SHP77 (cell line): ENCODE measurements around the gene AQP10.
"Not testable (repeated sequence)": the region's sequence is repeated elsewhere in the genome, so short reads cannot be mapped to it uniquely, and the experiment has no call there.

ENCODE experiments used
- DNase-seq, 2 experiments: peaks; one replicate each; lab custom pipeline; 2025; lab: John Stamatoyannopoulos, UW

AQP10 gene, protein sequence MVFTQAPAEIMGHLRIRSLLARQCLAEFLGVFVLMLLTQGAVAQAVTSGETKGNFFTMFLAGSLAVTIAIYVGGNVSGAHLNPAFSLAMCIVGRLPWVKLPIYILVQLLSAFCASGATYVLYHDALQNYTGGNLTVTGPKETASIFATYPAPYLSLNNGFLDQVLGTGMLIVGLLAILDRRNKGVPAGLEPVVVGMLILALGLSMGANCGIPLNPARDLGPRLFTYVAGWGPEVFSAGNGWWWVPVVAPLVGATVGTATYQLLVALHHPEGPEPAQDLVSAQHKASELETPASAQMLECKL

DNA sequence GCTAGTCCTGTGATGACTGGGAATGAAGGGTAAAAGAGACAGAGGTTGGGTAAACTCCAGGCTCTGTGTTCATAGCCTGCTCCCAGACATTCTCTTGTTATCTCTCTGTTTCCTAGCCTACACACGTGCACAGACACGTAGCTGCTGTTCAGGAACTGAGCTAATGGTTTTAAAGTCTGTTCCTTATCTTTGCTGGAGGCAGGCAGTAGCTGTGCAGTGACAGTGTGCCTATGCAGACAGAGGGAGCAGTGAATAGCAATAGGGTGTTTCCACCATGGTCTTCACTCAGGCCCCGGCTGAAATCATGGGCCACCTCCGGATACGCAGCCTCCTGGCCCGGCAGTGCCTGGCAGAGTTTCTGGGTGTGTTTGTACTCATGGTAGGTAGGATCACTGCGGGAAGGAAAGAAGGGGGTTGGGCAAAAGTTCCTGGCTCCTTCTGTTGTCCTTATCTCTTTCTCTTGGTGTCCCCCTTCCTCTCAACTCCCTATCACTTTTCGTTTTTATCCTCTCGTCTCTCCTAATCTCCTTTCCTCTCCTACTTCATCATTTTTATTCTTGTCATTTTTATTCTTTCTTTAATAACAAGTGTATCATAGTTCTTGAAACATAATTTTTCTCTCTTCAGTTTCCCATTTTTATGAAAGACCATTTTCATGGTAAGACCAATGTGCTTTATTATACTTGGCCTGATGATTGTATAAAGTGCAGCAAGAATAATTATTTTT, at the start of gene AQP10:
TSS of gene AQP10 (plus strand) at position 212 of the 727 bp plus-strand sequence. CDS start at position 275, 63 bp downstream.
- no peak for DNase-seq

DNA sequence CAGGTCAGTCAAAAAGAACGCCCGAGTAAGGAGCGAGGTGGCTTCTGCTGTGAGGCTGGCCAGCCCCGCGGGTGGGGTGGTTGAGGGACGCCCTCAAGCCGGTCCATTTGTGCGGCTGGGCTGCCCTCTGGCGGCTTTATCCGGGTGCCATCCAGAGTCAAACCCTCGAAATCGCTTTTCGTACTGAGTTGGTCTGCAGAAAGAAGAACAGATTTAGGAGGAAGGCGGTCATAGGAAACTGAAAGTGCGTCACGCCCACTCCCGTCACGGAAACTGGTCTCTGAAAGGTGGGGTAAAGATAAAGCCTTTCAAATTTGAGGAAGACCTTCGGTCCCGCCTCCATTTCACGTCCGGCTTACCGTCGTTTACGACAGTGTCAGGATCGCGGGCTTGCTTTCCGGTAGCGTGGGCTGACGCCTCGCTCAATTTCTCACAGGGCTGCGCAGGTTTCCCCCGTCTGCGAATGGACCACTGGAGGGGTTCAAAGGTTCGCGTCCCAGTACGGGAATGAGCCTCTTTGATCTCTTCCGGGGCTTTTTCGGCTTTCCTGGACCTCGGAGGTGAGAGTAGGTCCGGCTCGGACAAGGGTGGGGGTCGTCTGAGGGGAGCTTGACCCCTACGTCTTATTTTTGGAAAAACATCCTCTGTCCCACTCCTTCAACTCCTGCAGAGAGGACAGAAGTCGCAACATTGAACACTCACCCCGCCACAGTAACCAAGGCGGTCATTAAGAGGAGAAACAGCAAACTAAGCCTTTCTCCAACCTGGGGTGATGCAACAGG, 48.5 kb upstream of the AQP10 start, which contains the start of gene HAX1:
TSS of gene HAX1 (plus strand) at position 413 of the 782 bp plus-strand sequence. CDS start at position 508, 95 bp downstream.
- DNase-seq: peak; percentile 98 to 99

DNA sequence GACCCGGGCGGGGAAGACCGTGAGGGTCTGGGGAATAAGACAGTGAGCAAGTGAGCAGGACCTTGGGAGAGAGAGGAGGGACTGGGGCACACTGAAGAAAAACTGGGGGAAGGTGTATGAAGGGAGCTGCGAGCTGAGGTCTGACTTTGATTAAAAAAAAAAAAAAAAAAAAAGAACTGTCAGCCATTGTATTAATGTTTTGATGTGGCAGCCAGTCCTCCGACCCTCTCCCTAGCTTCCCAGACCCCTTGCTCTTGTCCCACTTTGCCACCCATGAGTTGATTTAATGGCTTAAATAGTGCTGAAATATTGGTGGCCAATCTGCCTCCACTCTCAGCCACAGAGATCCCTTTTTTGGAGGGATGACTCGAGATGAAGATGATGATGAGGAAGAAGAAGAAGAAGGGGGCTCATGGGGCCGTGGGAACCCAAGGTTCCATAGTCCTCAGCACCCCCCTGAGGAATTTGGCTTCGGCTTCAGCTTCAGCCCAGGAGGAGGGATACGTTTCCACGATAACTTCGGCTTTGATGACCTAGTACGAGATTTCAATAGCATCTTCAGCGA, 47.8 kb upstream of the AQP10 start:
- DNase-seq: no peak

DNA sequence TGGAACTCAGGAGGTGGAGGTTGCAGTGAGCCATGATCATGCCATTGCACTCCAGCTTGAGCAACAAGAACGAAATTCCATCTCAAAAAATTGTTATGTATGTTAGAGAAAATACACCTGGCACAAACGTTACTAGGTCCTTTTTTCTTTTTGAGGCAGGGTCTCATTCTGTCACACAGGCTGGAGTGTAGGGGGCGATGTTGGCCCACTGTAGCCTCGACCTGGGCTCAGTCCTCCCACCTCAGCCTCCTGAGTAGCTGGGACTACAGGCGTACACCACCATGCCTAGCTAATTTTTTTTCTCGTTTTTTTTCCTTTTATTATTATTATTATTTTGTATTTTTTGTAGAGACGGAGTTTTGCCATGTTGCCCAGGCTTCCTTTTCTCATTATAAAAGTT, 44.1 kb upstream of the AQP10 start:
- peak; percentile 18 to 23 for DNase-seq

DNA sequence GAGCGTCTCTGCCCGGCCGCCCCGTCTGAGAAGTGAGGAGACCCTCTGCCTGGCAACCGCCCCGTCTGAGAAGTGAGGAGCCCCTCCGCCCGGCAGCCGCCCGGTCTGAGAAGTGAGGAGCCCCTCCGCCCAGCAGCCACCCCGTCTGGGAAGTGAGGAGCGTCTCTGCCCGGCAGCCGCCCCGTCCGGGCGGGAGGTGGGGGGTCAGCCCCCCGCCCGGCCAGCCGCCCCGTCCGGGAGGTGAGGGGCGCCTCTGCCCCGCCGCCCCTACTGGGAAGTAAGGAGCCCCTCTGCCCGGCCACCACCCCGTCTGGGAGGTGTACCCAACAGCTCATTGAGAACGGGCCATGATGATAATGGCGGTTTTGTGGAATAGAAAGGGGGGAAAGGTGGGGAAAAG, 33.3 kb upstream of the AQP10 start:
- DNase-seq: not testable (repeated sequence)

DNA sequence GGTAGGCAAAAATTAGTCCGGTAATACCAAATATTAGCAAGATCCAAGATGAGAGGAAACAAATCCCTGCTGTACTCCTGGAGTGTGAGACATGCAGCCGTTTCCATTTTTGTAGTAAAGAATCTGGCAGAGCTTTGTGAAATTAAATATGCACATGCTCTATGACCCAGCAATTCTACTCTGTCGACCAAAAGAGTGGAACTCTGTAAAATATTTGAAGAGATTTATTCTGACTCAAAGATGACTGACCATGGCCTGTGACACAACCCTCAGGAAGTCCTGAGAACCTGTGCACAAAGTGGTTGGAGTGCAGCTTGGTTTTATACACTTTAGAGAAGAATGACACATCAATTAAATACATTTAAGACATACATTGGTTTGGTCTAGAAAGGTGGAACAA, 32.2 kb upstream of the AQP10 start:
- DNase-seq: no peak

DNA sequence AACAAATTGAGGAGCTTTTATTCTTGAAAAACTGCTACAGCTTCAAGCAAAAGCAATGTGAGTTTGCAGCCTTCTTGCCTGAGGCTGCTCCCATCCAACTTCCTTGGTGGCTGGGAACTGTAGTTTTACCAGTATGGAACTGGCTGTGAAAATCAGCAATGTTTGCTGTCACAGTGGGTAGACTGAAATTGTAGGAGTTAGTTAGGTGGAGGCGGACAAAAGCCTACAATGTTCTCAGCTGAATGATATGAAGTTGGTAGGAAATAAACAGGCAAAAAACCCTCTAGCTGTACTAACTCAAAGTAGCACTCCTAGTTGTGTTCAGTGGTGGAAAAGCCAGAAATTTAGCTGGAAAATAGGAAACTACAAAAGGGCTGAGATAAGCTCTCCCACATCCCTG, 30.0 kb upstream of the AQP10 start:
- no peak for DNase-seq

DNA sequence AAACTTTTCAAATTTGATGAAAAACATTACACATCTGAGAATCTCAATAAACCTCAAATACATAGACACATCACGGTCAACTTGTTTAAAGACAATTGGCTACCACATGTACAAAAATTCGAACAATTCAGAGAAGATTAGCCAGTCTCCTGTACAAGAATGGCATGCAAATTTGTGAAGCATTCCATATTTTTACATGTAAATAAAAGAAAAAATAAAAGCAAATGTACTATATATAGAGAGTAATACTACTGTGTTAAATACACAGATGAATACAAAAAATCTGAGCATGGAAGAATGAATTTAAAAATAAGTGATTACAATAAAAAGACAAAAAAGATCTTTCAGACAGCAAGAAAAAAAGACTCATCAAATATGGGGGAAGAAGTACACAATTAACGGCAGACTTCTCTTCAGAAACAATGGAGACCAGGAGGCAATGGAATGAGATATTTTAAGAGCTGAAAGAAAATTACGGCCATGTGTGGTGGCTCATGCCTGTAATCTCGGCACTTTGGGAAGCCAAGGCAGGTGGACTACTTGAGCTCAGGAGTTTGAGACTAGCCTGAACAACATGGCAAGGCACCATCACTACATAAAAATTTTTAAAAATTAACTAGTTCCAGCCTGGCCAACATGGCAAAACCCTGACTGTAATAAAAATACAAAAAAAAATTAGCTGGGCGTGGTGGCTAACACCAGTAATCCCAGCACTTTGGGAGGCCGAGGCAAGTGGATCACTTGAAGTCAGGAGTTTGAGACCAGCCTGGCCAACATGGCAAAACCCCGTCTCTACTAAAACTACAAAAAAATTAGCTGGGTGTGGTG, 25.3 kb upstream of the AQP10 start:
- no peak for DNase-seq

DNA sequence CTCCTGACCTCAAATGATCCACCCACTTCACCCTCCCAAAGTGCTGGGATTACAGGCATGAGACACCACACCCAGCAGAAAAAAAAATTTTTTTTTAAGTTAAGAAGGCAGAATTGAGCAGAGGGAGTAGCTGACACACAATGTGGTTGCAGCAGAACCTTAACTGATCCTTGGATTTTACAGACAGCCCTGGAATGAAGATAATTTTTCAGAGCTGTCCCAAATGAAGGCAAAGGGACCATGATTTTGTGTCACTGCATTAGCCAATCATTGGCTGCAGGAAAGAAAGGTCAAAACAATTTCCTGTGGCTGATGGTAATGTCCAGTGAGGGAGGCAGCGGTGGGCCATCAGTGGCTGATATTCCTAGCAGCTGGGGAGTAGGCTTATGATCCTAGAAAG, 19.3 kb upstream of the AQP10 start:
- DNase-seq: no peak

DNA sequence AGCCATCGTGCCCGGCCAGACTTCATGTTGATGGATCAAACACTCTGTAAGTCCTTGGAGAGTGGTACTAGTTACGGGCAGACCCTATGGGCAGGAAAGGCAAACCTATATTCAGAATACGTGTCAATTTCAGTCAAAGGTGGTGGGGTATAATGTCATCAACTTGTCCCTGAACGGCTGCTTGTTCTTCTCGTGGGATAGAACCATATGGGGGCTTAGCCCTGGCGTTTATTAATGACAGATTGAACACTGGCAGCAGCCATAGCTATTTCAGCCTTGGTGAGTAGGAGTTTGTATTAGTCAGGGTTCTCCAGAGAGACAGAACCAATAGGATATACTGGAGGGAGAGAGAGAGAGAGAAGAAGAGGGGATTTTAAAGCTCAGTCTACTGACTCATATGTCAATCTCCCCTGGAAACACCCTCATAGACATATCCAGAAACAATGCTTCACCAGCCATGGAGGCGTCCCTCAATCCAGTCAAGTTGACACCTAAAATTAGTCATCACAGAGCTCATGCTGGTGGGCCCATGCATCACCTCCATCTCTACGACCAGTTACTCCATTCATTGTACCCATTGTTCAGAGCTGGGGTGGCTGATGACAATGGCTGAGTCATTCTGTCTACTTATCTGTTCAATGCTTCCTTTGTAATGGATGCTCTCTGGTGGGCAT, 16.1 kb upstream of the AQP10 start:
- DNase-seq: no peak

DNA sequence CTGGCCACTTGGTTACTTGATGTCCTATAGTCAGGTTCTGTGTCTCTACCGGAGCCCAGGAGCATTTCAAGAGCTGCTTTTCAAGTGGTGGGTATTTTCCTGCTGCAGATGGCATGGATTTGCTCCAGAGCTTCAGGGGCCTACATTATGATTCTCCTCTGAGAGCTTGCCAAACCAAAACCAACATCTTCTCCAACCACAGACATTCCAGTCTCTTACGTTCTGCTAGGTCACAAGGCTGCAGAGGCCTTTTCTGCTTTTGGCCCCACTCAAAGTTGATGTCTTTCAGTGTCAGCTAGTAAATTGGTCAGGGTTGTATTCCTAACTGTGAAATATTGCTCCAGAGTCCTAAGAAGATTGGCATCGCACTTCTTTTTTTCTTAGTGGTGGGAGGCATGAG, 14.7 kb upstream of the AQP10 start:
- no peak for DNase-seq

DNA sequence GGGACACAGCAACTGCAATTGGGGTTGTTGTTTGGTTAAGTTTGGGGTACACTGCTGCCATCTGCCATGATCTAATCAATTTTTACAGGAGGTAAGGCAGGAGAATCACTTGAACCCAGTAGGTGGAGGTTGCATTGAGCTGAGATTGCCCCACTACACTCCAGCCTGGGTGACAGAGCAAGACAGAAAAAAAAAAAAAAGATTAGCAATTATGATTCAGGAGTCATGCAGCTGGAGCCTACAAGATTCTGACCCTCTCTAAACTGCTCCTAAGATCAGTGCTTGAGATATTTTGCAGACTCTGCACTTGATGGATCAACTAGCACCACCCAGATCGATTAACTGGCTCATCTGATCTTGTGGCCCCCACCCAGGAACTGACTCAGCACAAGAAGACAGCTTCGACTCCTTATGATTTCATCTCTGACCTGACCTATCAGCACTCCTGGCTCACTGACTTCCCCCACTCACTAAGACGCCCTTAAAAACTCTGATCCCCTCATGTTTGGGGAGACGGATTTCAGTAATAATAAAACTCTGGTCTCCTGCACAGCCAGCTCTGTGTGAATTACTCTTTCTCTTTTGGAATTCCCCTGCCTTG, 13.1 kb upstream of the AQP10 start:
- not testable (repeated sequence) for DNase-seq

DNA sequence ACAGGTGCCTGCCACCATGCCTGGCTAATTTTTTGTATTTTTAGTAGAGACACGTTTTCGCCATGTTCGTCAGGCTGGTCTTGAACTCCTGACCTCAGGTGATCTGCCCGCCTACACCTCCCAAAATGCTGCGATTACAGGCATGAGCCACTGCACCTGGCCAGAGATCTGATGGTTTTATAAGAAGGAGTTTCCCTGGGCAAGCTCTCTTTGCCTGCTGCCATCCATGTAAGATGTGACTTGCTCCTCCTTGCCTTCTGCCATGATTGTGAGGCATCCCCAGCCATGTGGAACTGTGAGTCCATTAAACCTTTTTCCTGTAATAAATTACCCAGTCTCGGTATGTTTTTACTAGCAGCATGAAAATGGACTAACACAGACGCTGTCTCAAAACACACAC, 11.8 kb upstream of the AQP10 start:
- not testable (repeated sequence) for DNase-seq

DNA sequence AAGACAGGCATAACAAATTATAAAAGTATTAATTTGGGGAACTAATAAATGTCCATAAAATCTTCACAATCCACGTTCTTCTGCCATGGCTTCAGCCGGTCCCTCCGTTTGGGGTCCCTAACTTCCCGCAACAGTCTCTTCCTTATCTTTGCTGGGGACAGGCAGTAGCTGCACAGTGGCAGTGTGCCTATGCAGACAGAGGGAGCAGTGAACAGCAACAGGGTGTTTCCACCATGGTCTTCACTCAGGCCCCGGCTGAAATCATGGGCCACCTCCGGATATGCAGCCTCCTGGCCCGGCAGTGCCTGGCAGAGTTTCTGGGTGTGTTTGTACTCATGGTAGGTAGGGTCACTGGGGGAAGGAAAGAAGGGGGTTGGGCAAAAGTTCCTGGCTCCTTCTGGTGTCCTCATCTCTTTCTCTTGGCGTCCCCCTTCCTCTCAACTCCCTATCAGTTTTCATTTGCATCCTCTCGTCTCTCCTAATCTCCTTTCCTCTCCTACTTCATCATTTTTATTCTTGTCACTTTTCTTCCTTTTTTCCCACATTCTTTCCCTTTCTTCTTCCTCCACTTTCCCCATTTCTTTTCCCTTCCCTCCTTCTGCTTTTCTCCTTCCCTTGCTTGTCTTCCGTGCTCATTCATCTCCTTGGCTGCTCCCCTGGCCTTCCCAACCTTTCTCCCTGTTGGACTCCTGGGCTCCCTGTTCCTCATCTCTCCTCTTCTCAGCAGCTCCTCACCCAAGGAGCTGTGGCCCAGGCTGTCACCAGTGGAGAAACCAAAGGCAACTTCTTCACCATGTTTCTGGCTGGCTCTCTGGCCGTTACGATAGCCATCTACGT, 8.4 kb upstream of the AQP10 start:
- not testable (repeated sequence) for DNase-seq

DNA sequence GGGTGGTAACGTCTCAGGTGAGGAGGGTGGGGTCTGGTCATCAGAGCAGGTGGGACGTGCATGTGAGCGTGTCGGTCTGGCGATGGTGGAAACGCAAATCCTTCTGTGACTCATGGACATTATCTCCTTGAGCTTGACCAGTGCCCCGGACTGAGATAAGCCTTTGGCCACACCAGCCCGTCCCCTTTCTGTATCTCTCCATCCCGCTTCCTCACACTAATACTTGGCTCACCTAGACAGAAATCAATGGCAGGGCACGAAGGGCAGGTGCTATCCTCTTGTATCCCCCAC, 7.9 kb upstream of the AQP10 start:
- DNase-seq: no peak

DNA sequence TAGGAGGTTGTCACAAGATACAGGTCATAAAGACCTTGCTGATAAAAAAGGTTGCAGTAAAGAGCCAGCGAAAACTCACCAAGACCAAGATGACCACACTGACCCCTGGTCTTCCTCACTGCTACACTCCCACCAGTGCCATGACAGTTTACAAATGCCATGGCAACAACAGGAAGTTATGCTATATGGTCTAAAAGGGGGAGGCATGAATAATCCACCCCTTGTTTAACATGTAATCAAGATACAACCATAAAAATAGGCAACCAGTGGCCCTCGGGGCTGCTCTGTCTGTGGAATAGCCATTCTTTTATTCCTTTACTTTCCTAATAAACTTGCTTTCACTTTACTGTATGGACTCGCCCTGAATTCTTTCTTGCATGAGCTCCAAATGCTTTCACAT, 6.7 kb upstream of the AQP10 start:
- not testable (repeated sequence) for DNase-seq

DNA sequence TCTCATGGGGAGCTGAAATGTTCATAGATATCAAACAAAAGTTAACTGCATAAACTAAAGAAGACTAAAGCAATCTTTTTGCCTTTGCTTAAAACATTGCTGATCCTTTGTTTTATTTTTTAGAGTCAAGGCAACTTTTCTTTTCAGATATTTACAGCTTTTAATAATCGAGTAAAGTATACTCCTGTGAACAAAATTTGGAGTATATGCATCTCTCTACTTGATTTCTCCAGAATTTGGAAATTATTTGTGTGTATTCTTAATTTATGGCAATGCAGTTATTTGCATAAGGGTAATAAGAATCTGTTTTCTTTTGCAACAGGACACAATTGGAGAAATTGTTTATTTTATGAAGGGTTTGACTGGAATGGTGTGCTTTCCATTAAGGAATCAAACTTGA, 4.2 kb upstream of the AQP10 start:
- no peak for DNase-seq

DNA sequence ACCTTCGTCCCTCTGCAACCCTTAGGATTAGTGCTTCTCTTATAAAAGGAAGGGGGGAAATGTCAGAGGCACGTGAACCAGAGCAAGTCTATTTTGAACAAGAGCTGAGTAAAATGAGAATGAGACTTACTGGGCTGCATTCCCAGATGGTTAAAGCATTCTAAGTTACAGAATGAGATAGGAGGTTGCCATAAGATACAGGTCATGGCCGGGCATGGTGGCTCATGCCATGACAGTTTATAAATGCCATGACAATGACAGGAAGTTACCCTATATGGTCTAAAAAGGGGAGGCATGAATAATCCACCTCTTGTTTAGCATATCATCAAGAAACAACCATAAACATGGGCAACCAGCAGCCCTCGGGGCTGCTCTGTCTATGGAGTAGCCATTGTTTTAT, 2.5 kb upstream of the AQP10 start:
- no peak for DNase-seq

DNA sequence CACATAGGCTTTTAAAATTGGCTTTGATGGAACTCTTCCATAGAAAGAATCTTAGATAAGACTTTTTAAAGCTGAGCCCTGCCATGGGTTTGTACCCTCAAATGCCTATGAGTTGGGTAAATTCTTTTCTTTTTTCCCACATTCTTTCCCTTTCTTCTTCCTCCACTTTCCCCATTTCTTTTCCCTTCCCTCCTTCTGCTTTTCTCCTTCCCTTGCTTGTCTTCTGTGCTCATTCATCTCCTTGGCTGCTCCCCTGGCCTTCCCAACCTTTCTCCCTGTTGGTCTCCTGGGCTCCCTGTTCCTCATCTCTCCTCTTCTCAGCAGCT, 679 bp downstream of the AQP10 start:
- not testable (repeated sequence) for DNase-seq

DNA sequence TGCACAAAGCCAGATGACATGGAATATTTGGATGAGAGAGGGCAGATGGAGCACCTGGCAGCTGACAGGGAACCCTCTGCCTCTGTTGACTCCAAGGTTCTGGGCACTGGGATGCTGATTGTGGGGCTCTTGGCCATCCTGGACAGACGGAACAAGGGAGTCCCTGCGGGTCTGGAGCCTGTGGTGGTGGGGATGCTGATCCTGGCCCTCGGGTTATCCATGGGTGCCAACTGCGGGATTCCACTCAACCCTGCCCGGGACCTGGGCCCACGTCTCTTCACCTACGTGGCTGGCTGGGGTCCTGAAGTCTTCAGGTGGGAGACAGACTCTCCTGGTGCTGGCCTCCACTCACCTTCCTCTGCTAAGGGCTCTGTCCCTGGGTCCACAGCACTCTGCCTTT, 2.6 kb downstream of the AQP10 start:
- no peak for DNase-seq
